Testis (tissue), 3 donors: ENCODE data around the gene HOXA3. TPM values are rescaled to one million over a fixed set of nuclear protein-coding genes. Genes with fewer than 3 reads are reported as not detected.

Experiments
- DNase-seq: peaks from one replicate; pipeline ENCODE4 v3.0.0-alpha.2; 2019
- H3K27ac ChIP-seq, 2 donors: fragments of 200-600 bp; sonication (generic); one replicate each; pipeline ENCODE4 v1.5.1; 2019
- H3K27me3 ChIP-seq: fragments of 200-600 bp; sonication (generic); one replicate; pipeline ENCODE4 v1.5.1; 2019
- H3K36me3 ChIP-seq: fragments of 200-600 bp; sonication (generic); one replicate; pipeline ENCODE4 v1.5.1; 2017; ENCODE audit warnings: low read depth; ENCODE audit errors: missing control alignments
- H3K4me1 ChIP-seq: fragments of 200-600 bp; sonication (generic); one replicate; pipeline ENCODE4 v1.5.1; 2019
- H3K4me3 ChIP-seq, 2 donors: fragments of 200-600 bp; sonication (generic); one replicate each; pipeline ENCODE4 v1.5.1; 2017 to 2019
- H3K9me3 ChIP-seq: fragments of 200-600 bp; sonication (generic); one replicate; pipeline ENCODE4 v1.5.1; 2017
- CTCF ChIP-seq, 3 experiments: fragments of 450-650 bp in 2 of 3; fragments of 200-600 bp in 1 of 3; sonication (generic) in 1 of 3; IDR thresholded peaks; one replicate each; pipeline ENCODE4 v1.5.1; 2016 to 2019; ENCODE audit warnings: antibody characterized with exemption in 3 of 3, mild to moderate bottlenecking in 2 of 3, moderate library complexity in 1 of 3
- POLR2A ChIP-seq: fragments of 450-650 bp; IDR thresholded peaks from one replicate; pipeline ENCODE4 v1.6.1; 2017; ENCODE audit warnings: antibody characterized with exemption, mild to moderate bottlenecking, moderate library complexity
- WGBS, 2 donors: methylation state at CpG; one replicate each; pipeline ENCODE4 v1.1.5; 2018; 5-methylcytosine and 5-hydroxymethylcytosine counted together
- intact Hi-C: fragments of 100-400 bp; cut with DNase I; formaldehyde crosslinking; loops from one replicate; pipeline ENCODE4 v1.15.1; 2023; ENCODE audit warnings: low total_unique reads
- polyA plus RNA-seq: library from polyadenylated mRNA; stranded (reverse); fragments of 350-450 nt; fragmentation: Illumina TruSeq; extraction: RNeasy Lipid Tissue Mini Kit (QIAGEN cat#74804); gene quantifications from one replicate; pipeline ENCODE4 v1.2.3, GENCODE V29; 2014; ENCODE audit warnings: low read depth, low replicate concordance; ENCODE audit not compliant: insufficient read depth
- total RNA-seq, 2 donors: library from RNA; depleted of rRNA; stranded (reverse); fragments of >200 nt; gene quantifications; one replicate each; pipeline ENCODE4 v1.2.3, GENCODE V29; 2016

Gene HOXA3
- total and polyA plus RNA-seq, 3 donors from 2014 or later, result 0.93 to 2.8 (median 2.4) TPM

- H3K4me3 ChIP-seq, result no peak overlapping the region
- H3K27me3 ChIP-seq, result no peaks in the 10 kb centered on the region
- no peaks in the 10 kb centered on the region for H3K9me3 ChIP-seq
- TF ChIP-seq CTCF (IDR thresholded peaks at IDR 0.05), result no peak
- TF ChIP-seq POLR2A, result no peak
- DNase-seq, result peak; percentile 11
- no peaks in the 10 kb centered on the region for H3K36me3 ChIP-seq
- intact Hi-C loops, result no loop called here
- H3K4me1 ChIP-seq, result no peaks in the 10 kb centered on the region
- H3K27ac ChIP-seq, result no peak overlapping the region
- 52 to 54% methylated on average over 18 of the region's 18 CpGs for WGBS, 2 donors
Measured at GRCh38 chr7:27133409-27134231, 18.8 kb downstream of the HOXA3 start.

- no peak for TF ChIP-seq POLR2A
- TF ChIP-seq CTCF (IDR thresholded peaks at IDR 0.05), result no peak
- intact Hi-C loops, result no loop called here
- no peak overlapping the region for H3K27ac ChIP-seq
- H3K36me3 ChIP-seq, result no peaks in the 10 kb centered on the region
- no peak overlapping the region for H3K4me3 ChIP-seq
- H3K4me1 ChIP-seq, result no peaks in the 10 kb centered on the region
- H3K9me3 ChIP-seq, result no peaks in the 10 kb centered on the region
- WGBS, 2 donors, result 51 to 60% methylated on average over 6 of the region's 6 CpGs
- H3K27me3 ChIP-seq, result no peaks in the 10 kb centered on the region
- DNase-seq, result no peak
Measured at GRCh38 chr7:27132978-27133377, 19.4 kb downstream of the HOXA3 start.

GRCh38 chr7:27132214-27132613 lies 20.2 kb downstream of the HOXA3 start:
- Histone ChIP-seq H3K27ac (no peak overlapping the region), H3K4me1 (no peaks in the 10 kb centered on the region), H3K27me3 (no peaks in the 10 kb centered on the region), H3K36me3 (no peaks in the 10 kb centered on the region), H3K4me3 (no peak overlapping the region), H3K9me3 (no peaks in the 10 kb centered on the region)
- no peak for DNase-seq
- 73 to 76% methylated on average over 2 of the region's 2 CpGs for WGBS, 2 donors
- TF ChIP-seq CTCF (IDR thresholded peaks at IDR 0.05) (no peak), POLR2A (no peak)
- intact Hi-C loops, result no loop called here

- no peak for DNase-seq
- TF ChIP-seq CTCF (IDR thresholded peaks at IDR 0.05) (no peak), POLR2A (no peak)
- H3K36me3 ChIP-seq, result no peaks in the 10 kb centered on the region
- no peaks in the 10 kb centered on the region for H3K27me3 ChIP-seq
- peak overlapping the region; percentile 57 to 75 for H3K4me3 ChIP-seq
- H3K9me3 ChIP-seq, result no peaks in the 10 kb centered on the region
- no peaks in the 10 kb centered on the region for H3K4me1 ChIP-seq
- H3K27ac ChIP-seq, result no peak overlapping the region
- intact Hi-C loops, result no loop called here
- WGBS, 2 donors, result 26% methylated on average over 12 of the region's 12 CpGs
Measured at GRCh38 chr7:27131390-27131819, 21.0 kb downstream of the HOXA3 start.
